ENCODE data around the gene GPC5.

DNA sequence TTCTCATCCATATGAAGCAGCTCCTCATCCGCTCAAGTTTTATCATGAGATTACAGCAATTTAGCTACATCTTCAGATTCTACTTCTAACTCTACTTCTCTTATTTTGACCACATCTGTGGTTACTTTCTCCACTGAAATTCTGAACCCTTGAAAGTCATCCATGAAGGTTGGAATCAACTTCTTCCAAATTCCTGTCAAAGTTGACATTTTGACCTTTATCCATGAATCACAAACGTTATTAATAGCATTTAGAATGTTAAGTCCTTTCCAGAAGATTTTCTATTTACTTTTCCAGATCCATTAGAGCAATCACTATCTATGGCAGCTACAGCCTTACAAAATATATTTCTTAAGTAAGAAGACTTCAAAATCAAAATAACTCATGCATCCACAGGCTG is 1406.5 kb downstream of the GPC5 start:
- TF ChIP-seq, protein P1, sequence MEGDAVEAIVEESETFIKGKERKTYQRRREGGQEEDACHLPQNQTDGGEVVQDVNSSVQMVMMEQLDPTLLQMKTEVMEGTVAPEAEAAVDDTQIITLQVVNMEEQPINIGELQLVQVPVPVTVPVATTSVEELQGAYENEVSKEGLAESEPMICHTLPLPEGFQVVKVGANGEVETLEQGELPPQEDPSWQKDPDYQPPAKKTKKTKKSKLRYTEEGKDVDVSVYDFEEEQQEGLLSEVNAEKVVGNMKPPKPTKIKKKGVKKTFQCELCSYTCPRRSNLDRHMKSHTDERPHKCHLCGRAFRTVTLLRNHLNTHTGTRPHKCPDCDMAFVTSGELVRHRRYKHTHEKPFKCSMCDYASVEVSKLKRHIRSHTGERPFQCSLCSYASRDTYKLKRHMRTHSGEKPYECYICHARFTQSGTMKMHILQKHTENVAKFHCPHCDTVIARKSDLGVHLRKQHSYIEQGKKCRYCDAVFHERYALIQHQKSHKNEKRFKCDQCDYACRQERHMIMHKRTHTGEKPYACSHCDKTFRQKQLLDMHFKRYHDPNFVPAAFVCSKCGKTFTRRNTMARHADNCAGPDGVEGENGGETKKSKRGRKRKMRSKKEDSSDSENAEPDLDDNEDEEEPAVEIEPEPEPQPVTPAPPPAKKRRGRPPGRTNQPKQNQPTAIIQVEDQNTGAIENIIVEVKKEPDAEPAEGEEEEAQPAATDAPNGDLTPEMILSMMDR (IDR thresholded peaks at IDR 0.05 in 8 of 11, conservative IDR thresholded peaks at IDR 0.05 in 3 of 11) = no peak
- TF ChIP-seq POLR2A (IDR thresholded peaks at IDR 0.05) = no peak

Measured in spleen (tissue), 7 donors.